HT1080 (cell line): ENCODE measurements around the gene PTGFRN. TPM values are rescaled to one million over a fixed set of nuclear protein-coding genes. Genes with fewer than 3 reads are reported as not detected.

ENCODE experiments used
- DNase-seq: peaks from one replicate; pipeline ENCODE4 v3.0.0-alpha.2; 2015; ENCODE audit warnings: low read depth
- total RNA-seq: library from RNA; depleted of rRNA; stranded (reverse); fragments of >200 nt; shearing (Covaris generic); gene quantifications from 2 replicates; pipeline ENCODE4 v1.2.3, GENCODE V29; 2014

PTGFRN gene
- total RNA-seq, 1 experiment from 2014 or later = 54.1 TPM

- no peak for DNase-seq
Observed at GRCh38 chr1:116887212-116887611, 22.5 kb upstream of the PTGFRN start.

- DNase-seq = no peak
Observed at GRCh38 chr1:116889380-116889779, 20.3 kb upstream of the PTGFRN start.

- no peak for DNase-seq
Observed at GRCh38 chr1:116891396-116892079, 18.2 kb upstream of the PTGFRN start.

DNA sequence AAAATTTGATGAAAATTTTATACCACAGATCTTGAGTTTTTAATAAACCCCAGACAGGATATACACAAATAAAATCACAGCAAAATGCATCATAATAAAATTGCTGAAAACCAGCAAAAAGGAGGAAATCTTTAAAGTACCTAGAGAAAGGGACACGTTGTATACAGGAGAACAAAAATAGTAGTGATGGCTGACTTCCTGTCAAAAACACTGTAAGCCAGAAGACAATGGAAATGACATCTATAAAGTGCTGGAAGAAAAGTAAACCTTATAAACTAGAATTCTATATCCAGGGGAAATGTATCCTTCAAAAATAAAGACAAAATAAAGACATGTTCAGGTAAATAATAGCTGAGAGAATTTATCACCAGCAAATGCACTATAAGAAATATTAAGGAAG lies 14.6 kb upstream of the PTGFRN start:
- DNase-seq = no peak

DNA sequence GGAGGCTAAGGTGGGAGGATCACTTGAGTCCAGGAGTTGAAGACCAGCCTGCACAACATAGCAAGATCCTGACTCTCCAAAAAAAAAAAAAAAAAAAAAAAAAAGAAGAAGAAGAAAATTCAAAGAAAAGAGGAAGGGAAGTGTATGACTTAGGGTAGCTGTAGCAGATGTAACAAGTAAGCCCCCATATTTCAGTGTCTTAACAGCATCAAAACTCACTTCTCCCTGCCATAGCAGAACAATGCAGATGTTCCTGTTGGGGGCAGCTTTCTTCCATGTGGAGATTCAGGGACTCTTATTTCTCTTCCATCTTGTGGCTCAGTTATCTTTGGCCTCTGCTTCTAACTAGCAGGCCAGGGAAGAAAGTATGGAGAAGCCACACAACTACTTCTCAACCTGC lies 10.2 kb upstream of the PTGFRN start:
- no peak for DNase-seq

- no peak for DNase-seq
Observed at GRCh38 chr1:116900471-116901365, 9.0 kb upstream of the PTGFRN start.

DNA sequence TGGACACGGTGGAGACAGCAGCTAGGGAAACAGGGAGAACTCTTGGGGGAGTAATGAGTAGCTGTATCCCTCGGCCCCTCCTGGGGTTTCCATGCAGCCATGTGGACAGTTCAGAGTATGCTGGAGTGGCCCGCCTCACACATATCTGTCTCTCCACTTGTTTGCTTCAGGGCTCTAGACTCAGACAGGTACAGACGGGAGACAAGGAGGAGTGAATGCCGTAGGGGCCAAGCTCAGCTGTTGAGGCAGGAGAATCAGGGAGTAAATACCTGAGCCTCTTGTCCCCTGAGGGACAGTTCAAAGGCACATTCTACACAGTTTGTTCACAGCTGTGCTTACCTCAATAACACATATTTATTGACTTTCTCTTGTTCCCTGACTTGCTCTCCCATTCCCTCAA lies 7.7 kb upstream of the PTGFRN start:
- no peak for DNase-seq

- no peak for DNase-seq
Observed at GRCh38 chr1:116902723-116903383, 6.9 kb upstream of the PTGFRN start.

GRCh38 chr1:116904791-116905320 lies 4.9 kb upstream of the PTGFRN start:
- DNase-seq = no peak

DNA sequence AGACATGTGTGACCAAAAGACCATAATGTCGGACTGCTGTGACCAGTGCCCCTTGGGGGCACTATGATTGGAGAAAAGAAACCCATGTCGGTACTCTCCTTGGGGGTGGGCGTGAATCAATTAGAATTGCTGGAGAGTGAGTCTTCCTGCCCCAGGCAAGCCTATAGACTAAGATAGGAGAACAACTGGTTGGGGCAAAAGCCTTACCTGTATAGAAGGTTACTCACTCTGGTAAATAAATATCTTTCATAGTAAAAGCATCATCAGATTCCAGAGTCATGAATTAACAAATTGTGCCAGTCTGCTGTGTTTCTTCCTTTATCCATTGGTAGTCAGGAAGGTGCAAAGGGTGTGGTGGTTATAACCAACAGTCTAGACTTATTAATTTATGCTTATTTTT lies 2.9 kb upstream of the PTGFRN start:
- DNase-seq = no peak

- no peak for DNase-seq
Observed at GRCh38 chr1:116907351-116907750, 2.4 kb upstream of the PTGFRN start.

DNA sequence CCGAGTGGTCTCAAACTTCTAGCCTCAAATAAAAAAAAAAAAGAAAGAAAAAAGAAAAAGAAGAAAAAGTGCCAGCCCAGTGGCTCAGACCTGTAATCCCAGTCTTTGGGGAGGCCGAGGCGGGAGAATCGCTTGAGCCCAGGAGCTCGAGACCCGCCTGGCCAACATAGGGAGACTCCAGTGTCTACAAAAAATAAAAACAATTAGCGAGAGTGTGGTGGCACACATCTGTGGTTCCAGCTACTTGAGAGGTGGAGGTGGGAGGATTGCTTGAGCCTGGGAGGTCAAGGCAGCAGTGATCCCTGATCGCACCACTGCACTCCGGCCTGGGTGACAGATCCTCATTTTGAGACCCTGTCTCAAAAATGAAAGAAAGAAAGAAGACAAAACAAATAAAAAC lies 1.4 kb upstream of the PTGFRN start:
- no peak for DNase-seq

DNA sequence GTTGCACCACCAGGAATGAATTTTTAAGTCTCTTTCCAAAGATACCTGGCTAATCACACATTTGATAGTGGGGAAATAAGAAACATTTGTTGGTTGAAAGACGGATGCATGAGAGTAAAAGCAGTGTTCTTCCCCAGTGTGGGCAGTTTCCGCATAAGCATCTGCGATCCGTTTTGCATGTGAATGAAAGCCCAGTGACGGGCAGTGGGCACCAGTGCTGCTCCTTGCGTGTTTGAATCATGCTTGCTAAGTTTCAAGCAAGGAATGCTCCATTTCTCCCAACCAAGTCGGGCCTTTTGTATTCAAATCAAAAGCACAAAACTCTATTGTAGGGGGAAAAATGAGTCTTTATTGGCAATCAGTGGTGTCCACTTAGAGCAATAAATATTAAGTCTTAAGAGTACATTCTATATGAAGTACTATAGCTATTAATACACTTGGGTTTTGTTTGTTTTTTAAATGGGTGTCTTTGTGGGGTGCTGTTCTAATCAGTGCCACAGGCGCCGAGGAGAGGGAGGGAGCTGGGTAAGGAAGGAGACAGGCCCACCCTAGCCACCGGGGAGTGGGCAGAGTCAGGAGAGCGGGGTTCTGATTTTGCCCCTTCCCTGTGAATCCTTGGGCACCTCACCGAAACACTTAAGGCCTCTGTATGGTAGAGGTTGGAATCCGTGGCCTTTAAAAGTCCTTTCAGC lies 750 bp upstream of the PTGFRN start:
- no peak for DNase-seq

- no peak for DNase-seq
Observed at GRCh38 chr1:116910379-116911187, 867 bp downstream of the PTGFRN start.

- DNase-seq = no peak
Observed at GRCh38 chr1:116911188-116911553, 1.5 kb downstream of the PTGFRN start.

DNA sequence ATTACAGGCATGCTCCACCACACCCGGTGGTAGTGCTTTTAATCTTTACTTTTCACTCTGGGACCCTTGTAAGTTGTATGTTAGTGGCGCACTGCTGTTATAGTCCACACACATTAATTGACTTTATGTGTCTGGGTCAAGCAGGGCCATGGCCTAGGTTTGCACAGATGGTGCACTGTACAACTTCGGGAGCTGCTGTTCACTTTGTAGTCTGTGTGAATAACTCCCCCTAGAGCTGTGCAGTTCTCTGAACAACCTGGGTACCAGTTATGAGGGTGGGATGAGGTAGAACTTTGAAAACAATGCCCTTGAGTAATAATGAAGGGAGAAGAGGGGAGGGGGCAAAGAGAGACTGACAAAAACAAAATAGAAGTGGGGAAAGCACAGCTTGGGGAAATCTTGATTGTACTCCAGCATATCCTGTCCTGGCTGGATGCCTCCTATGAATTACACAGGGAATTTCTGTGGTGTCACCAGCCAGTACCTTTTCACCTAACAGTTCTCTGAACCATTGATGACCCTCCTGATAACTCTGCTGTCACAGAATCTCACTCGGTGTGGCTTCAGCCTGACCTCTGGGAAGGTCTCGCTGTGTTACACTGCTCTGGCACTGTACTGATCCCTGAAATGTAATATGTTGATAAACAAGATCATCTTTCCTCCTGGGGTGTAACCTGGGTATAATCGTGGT lies 2.2 kb downstream of the PTGFRN start:
- no peak for DNase-seq

- DNase-seq = no peak
Observed at GRCh38 chr1:116912846-116913245, 3.1 kb downstream of the PTGFRN start.

GRCh38 chr1:116913941-116914340 lies 4.2 kb downstream of the PTGFRN start:
- no peak for DNase-seq

GRCh38 chr1:116914667-116915066 lies 5.0 kb downstream of the PTGFRN start:
- DNase-seq = no peak

DNA sequence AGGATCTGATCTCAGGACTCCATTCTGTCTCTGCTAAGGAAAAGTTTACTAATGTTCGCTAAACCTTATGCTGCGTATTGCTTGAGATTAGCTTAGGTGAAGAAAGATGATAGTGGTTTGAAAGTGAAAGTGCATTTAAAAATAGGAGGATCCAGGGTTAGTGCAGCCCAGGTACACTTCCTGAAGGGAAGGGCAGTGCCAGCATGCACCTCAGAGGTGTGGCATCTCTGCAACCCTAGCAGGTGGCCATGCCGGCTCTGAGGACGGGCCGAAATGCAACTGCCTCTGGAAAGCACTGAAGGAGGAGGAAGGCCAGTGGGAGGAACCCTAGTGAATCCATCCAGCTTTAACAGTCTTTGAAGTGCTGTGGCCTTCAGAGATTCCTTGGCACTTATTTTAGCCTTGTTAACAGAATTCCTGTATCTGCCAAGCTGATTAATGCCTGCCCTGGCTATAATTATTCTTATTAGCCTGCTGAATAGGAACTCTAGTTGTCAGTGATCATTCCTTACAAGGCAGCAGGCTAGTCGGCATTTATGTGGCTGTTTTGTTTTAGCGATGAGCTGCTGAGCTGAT lies 5.5 kb downstream of the PTGFRN start:
- DNase-seq = no peak
